Upper lobe of left lung (tissue), 6 donors: ENCODE data around the gene ST3GAL2. TPM values are rescaled to one million over a fixed set of nuclear protein-coding genes. Genes with fewer than 3 reads are reported as not detected.
A peak's percentile ranks its signal among the peaks of the same experiment; 100 is the strongest.
"Not testable (repeated sequence)": the region's sequence is repeated elsewhere in the genome, so short reads cannot be mapped to it uniquely, and the experiment has no call there.

ENCODE experiments used
- ATAC-seq, 2 donors: fragments of 200-7000 bp; cut with Tn5 transposase; one replicate each; pipeline ENCODE4 v1.9.1; 2022; ENCODE audit warnings: mild to moderate bottlenecking in 2 of 2, moderate library complexity in 2 of 2; ENCODE audit not compliant: low FRiP score in 2 of 2
- DNase-seq, 2 donors: peaks; one replicate each; pipeline ENCODE4 v3.0.0-alpha.2; 2019 to 2020
- H3K27ac ChIP-seq, 4 donors: fragments of 200-600 bp; sonication (generic); one replicate each; pipeline ENCODE4 v1.5.1; 2016 to 2019
- H3K27me3 ChIP-seq, 4 donors: fragments of 200-600 bp; sonication (generic); one replicate each; pipeline ENCODE4 v1.5.1; 2017 to 2019
- H3K36me3 ChIP-seq, 4 donors: fragments of 200-600 bp; sonication (generic); one replicate each; pipeline ENCODE4 v1.5.1; 2016 to 2019
- H3K4me1 ChIP-seq, 4 donors: fragments of 200-600 bp; sonication (generic); one replicate each; pipeline ENCODE4 v1.5.1; 2018 to 2019
- H3K4me3 ChIP-seq, 4 donors: fragments of 200-600 bp; sonication (generic); one replicate each; pipeline ENCODE4 v1.5.1; 2017 to 2019; ENCODE audit warnings: mild to moderate bottlenecking in 2 of 4, moderate library complexity in 1 of 4
- H3K9me3 ChIP-seq, 4 donors: fragments of 200-600 bp; sonication (generic); one replicate each; pipeline ENCODE4 v1.5.1; 2018 to 2019
- CTCF ChIP-seq, 6 experiments: fragments of 450-650 bp in 4 of 6; fragments of 200-600 bp in 2 of 6; sonication (generic) in 2 of 6; IDR thresholded peaks; one replicate each; pipeline ENCODE4 v1.5.1; 2016 to 2019; ENCODE audit warnings: antibody characterized with exemption in 6 of 6
- EP300 ChIP-seq, 4 donors: sonication (generic); formaldehyde crosslinking; IDR thresholded peaks; one replicate each; pipeline ENCODE4 v1.5.1; 2017; ENCODE audit warnings: antibody characterized with exemption in 4 of 4, control low read depth in 2 of 4
- POLR2A ChIP-seq, 4 donors: fragments of 450-650 bp; IDR thresholded peaks; one replicate each; pipeline ENCODE4 v1.5.1; 2016 to 2017; ENCODE audit warnings: antibody characterized with exemption in 4 of 4, mild to moderate bottlenecking in 2 of 4
- POLR2AphosphoS5 ChIP-seq, 2 donors: sonication (generic); formaldehyde crosslinking; IDR thresholded peaks; one replicate each; pipeline ENCODE4 v1.5.1; 2017; ENCODE audit warnings: antibody characterized with exemption in 2 of 2
- WGBS, 2 donors: methylation state at CpG; one replicate each; pipeline ENCODE4 v1.1.5; 2017 to 2018; 5-methylcytosine and 5-hydroxymethylcytosine counted together
- total RNA-seq, 6 donors: library from RNA; depleted of rRNA in 4 of 6; stranded (reverse); fragments of >200 nt in 4 of 6; gene quantifications; one replicate each; pipeline versions ENCODE4 v1.1.0 to v1.2.1, GENCODE V29; 2016 to 2021
- donor health status: DM: no; HTN: no; CAD: no; lungs with moderate emphysema.
- donor health status: DM: no; HTN: yes; CAD: no; lungs with severe emphysema.

Gene ST3GAL2
- total RNA-seq, 6 donors from 2014 or later, result 12.5 to 50.3 (median 26.1) TPM

GRCh38 chr16:70370145-70370544 lies 68.8 kb downstream of the ST3GAL2 start:
- WGBS, 2 donors, result 41 to 52% methylated on average over 8 to 10 of the region's 10 CpGs
- H3K9me3 ChIP-seq, H3K27ac ChIP-seq, DNase-seq, H3K27me3 ChIP-seq, H3K4me3 ChIP-seq, H3K4me1 ChIP-seq: not testable (repeated sequence)
- peak in 1 of 2 donors; percentile 71 for ATAC-seq
- H3K36me3 ChIP-seq, result peaks cover 12 to 95% (median 60%) of the 10 kb centered on the region in 4 donors
- TF ChIP-seq CTCF (IDR thresholded peaks at IDR 0.05), result peak; percentile 26 to 57 (median 44)

- Histone ChIP-seq H3K4me3 (no peak overlapping the region), H3K9me3 (no peaks in the 10 kb centered on the region), H3K4me1 (no peaks in the 10 kb centered on the region), H3K36me3 (peaks cover 41 to 100% (median 84%) of the 10 kb centered on the region in 4 donors), H3K27me3 (no peaks in the 10 kb centered on the region), H3K27ac (no peak overlapping the region)
- no peak for DNase-seq
- no peak for ATAC-seq
- TF ChIP-seq EP300 (IDR thresholded peaks at IDR 0.05), result no peak
- TF ChIP-seq POLR2A (IDR thresholded peaks at IDR 0.05), result no peak
- no peak for TF ChIP-seq POLR2AphosphoS5 (IDR thresholded peaks at IDR 0.05)
- no peak for TF ChIP-seq CTCF (IDR thresholded peaks at IDR 0.05)
- WGBS, 2 donors, result 92 to 96% methylated on average over 5 of the region's 5 CpGs
These were observed 74.5 kb downstream of the ST3GAL2 start for GRCh38 chr16:70364399-70364798.

GRCh38 chr16:70359552-70359951 lies 79.3 kb downstream of the ST3GAL2 start:
- ATAC-seq (no peak), DNase-seq (no peak)
- 87 to 94% methylated on average over 7 of the region's 7 CpGs for WGBS, 2 donors
- Histone ChIP-seq H3K27ac (no peak overlapping the region), H3K36me3 (peaks cover 51 to 100% (median 91%) of the 10 kb centered on the region in 4 donors), H3K4me1 (no peaks in the 10 kb centered on the region), H3K27me3 (no peaks in the 10 kb centered on the region), H3K4me3 (no peak overlapping the region), H3K9me3 (no peaks in the 10 kb centered on the region)
- no peak for TF ChIP-seq POLR2A (IDR thresholded peaks at IDR 0.05)
- TF ChIP-seq POLR2AphosphoS5 (IDR thresholded peaks at IDR 0.05), result no peak
- no peak for TF ChIP-seq EP300 (IDR thresholded peaks at IDR 0.05)
- no peak for TF ChIP-seq CTCF (IDR thresholded peaks at IDR 0.05)

- DNase-seq (no peak), ATAC-seq (no peak)
- 92 to 94% methylated on average over 2 of the region's 2 CpGs for WGBS, 2 donors
- H3K27ac ChIP-seq, result no peak overlapping the region
- no peak overlapping the region for H3K4me3 ChIP-seq
- H3K4me1 ChIP-seq, result peaks cover 14 to 20% (median 18%) of the 10 kb centered on the region in 4 donors
- H3K9me3 ChIP-seq, result no peaks in the 10 kb centered on the region
- TF ChIP-seq EP300 (IDR thresholded peaks at IDR 0.05) (no peak), POLR2AphosphoS5 (IDR thresholded peaks at IDR 0.05) (no peak), POLR2A (IDR thresholded peaks at IDR 0.05) (no peak), CTCF (IDR thresholded peaks at IDR 0.05) (no peak)
- no peaks in the 10 kb centered on the region for H3K27me3 ChIP-seq
- peaks cover 0 to 44% (median 25%) of the 10 kb centered on the region in 4 donors for H3K36me3 ChIP-seq
These were observed 89.1 kb downstream of the ST3GAL2 start for GRCh38 chr16:70349783-70350182.

- 70% methylated on average over 2 of the region's 2 CpGs for WGBS, 2 donors
- H3K27ac ChIP-seq, result no peak overlapping the region
- H3K9me3 ChIP-seq, result no peaks in the 10 kb centered on the region
- peaks cover 14 to 20% (median 18%) of the 10 kb centered on the region in 4 donors for H3K4me1 ChIP-seq
- H3K36me3 ChIP-seq, result peaks cover 0 to 36% (median 22%) of the 10 kb centered on the region in 4 donors
- ATAC-seq (no peak), DNase-seq (no peak)
- H3K27me3 ChIP-seq, result no peaks in the 10 kb centered on the region
- TF ChIP-seq EP300 (IDR thresholded peaks at IDR 0.05), result no peak
- no peak for TF ChIP-seq POLR2AphosphoS5 (IDR thresholded peaks at IDR 0.05)
- TF ChIP-seq CTCF (IDR thresholded peaks at IDR 0.05), result no peak
- no peak for TF ChIP-seq POLR2A (IDR thresholded peaks at IDR 0.05)
- H3K4me3 ChIP-seq, result no peak overlapping the region
These were observed 89.9 kb downstream of the ST3GAL2 start for GRCh38 chr16:70348991-70349390.
